GM12878 (cell line): ENCODE measurements around the gene MYRFL. TPM values are rescaled to one million over a fixed set of nuclear protein-coding genes. Genes with fewer than 3 reads are reported as not detected.

ENCODE experiments used
- ATAC-seq: fragments of 200-7000 bp; cut with Tn5 transposase; 3 replicates; pipeline ENCODE4 v1.9.1; 2020; ENCODE audit warnings: mild to moderate bottlenecking, moderate library complexity
- BruUV-seq: library from RNA; stranded (reverse); fragments of 400-500 nt; replicated peaks from 2 replicates; lab custom pipeline; 2021; lab: Mats Ljungman, UMichigan
- CTCF ChIA-PET: fragments of 300-600 bp; sonication (Branson Sonifier 250); formaldehyde crosslinking; extraction: SDS; loops from one replicate; lab custom pipeline; 2021; ENCODE audit warnings: inconsistent platforms; lab: Yijun Ruan, JAX
- POLR2A ChIA-PET: fragments of 350-600 bp; formaldehyde crosslinking; extraction: SDS; loops from one replicate; lab custom pipeline; 2021; ENCODE audit warnings: inconsistent platforms; lab: Charles Lee
- RAD21 ChIA-PET: fragments of 300-600 bp; sonication (Branson Sonifier 250); formaldehyde crosslinking; loops from one replicate; lab custom pipeline; 2023; ENCODE audit warnings: antibody characterized with exemption; ENCODE audit not compliant: unreplicated experiment; lab: Charles Lee
- SMC1A ChIA-PET: fragments of 300-600 bp; sonication (Branson Sonifier 250); formaldehyde crosslinking; loops from one replicate; lab custom pipeline; 2023; ENCODE audit not compliant: unreplicated experiment, uncharacterized antibody; lab: Charles Lee
- DNase-seq: peaks from one replicate; pipeline ENCODE4 v3.0.0-alpha.2; 2011; ENCODE audit warnings: low read depth, low spot score
- FAIRE-seq: peaks from 3 replicates; lab custom pipeline; 2011; peaks lifted over from hg19 to GRCh38; lab: Jason Lieb, UNC
- H2AFZ ChIP-seq: 2 replicates; pipeline ENCODE4 v1.6.0; 2011; ENCODE audit warnings: low read depth, low read length, control low read depth; ENCODE audit not compliant: control insufficient read depth
- H3K27ac ChIP-seq: 2 replicates; pipeline ENCODE4 v1.5.1; 2011; ENCODE audit warnings: control low read depth; ENCODE audit not compliant: control insufficient read depth, insufficient read depth
- H3K27me3 ChIP-seq, 2 experiments: replicated peaks in 1 of 2; 2 replicates each; pipeline versions ENCODE4 v1.6.0 to v1.6.1; 2011; ENCODE audit warnings: low read length in 1 of 2; ENCODE audit not compliant: control insufficient read depth in 2 of 2, insufficient read depth in 2 of 2
- H3K36me3 ChIP-seq, 2 experiments: 2 replicates each; pipeline ENCODE4 v1.5.1; 2011; ENCODE audit warnings: low read length in 1 of 2; ENCODE audit not compliant: control insufficient read depth in 2 of 2, insufficient read depth in 2 of 2
- H3K4me1 ChIP-seq: 2 replicates; pipeline ENCODE4 v1.6.1; 2011; ENCODE audit warnings: mild to moderate bottlenecking, low read length, moderate library complexity, mixed read lengths; ENCODE audit not compliant: control insufficient read depth, insufficient read depth
- H3K4me2 ChIP-seq: 2 replicates; pipeline ENCODE4 v1.6.0; 2011; ENCODE audit warnings: control low read depth; ENCODE audit not compliant: control insufficient read depth, insufficient read depth
- H3K4me3 ChIP-seq: fragments of 200-600 bp; sonication (generic); 2 replicates; pipeline ENCODE4 v1.5.1; 2016
- H3K79me2 ChIP-seq: 2 replicates; pipeline ENCODE4 v1.6.0; 2011; ENCODE audit warnings: low read length; ENCODE audit not compliant: control insufficient read depth, insufficient read depth
- H3K9ac ChIP-seq: 2 replicates; pipeline ENCODE4 v1.8.0; 2011; ENCODE audit warnings: low read length, control low read depth, mixed read lengths; ENCODE audit not compliant: control insufficient read depth, insufficient read depth
- H3K9me3 ChIP-seq: replicated peaks from 3 replicates; pipeline ENCODE4 v1.5.1; 2011; ENCODE audit warnings: mild to moderate bottlenecking, low read length; ENCODE audit not compliant: control insufficient read depth, insufficient read depth
- H4K20me1 ChIP-seq: 2 replicates; pipeline ENCODE4 v1.6.0; 2011; ENCODE audit not compliant: control insufficient read depth, insufficient read depth
- EED ChIP-seq: sonication (generic); IDR thresholded peaks from 2 replicates; pipeline ENCODE4 v1.6.1; 2016; ENCODE audit warnings: antibody characterized with exemption, low read depth
- ETV6 ChIP-seq, 2 experiments: fragments of 450-650 bp in 1 of 2; IDR thresholded peaks in 1 of 2; conservative IDR thresholded peaks in 1 of 2; 2 replicates each; pipeline ENCODE4 v1.6.1; 2014; ENCODE audit warnings: antibody characterized with exemption in 1 of 2, borderline replicate concordance in 1 of 2, low read depth in 1 of 2, mild to moderate bottlenecking in 1 of 2, moderate library complexity in 1 of 2
- GABPA ChIP-seq: IDR thresholded peaks from 2 replicates; pipeline ENCODE4 v1.6.1; 2014; ENCODE audit warnings: antibody characterized with exemption, low read depth, mild to moderate bottlenecking, inconsistent platforms
- NRF1 ChIP-seq: conservative IDR thresholded peaks from 2 replicates; pipeline ENCODE4 v1.6.1; 2011; ENCODE audit warnings: mild to moderate bottlenecking, low read depth, low read length, improper control_type of control experiment
- PML ChIP-seq: IDR thresholded peaks from 2 replicates; pipeline ENCODE4 v1.6.1; 2012; ENCODE audit warnings: low read length, inconsistent platforms
- SMARCA5 ChIP-seq: fragments of 450-650 bp; IDR thresholded peaks from 2 replicates; pipeline ENCODE4 v1.6.1; 2017; ENCODE audit warnings: mild to moderate bottlenecking
- SRF ChIP-seq, 2 experiments: IDR thresholded peaks; 2 replicates each; pipeline ENCODE4 v1.6.1; 2011; ENCODE audit warnings: low read depth in 2 of 2, low read length in 2 of 2, mild to moderate bottlenecking in 1 of 2, moderate library complexity in 1 of 2
- WGBS: methylation state at CpG from one replicate; pipeline ENCODE4 v1.1.6; 2016; ENCODE audit warnings: low lambda C conversion rate; ENCODE audit not compliant: insufficient replicate concordance, insufficient coverage; ENCODE audit errors: missing lambda C conversion rate; 5-methylcytosine and 5-hydroxymethylcytosine counted together
- in situ Hi-C: fragments of 300-500 bp; cut with MboI; formaldehyde crosslinking; loops from 9 replicates; pipeline ENCODE4 v1.14.3; 2018; ENCODE audit warnings: mixed read lengths
- intact Hi-C: fragments of 100-400 bp; cut with micrococcal nuclease; formaldehyde crosslinking; loops from one replicate; pipeline ENCODE4 v1.14.2; 2022; ENCODE audit not compliant: unreplicated experiment
- polyA plus RNA-seq, 11 experiments: library from polyadenylated mRNA; depleted of rRNA in 4 of 11; unstranded in 6 of 11; stranded (reverse) in 5 of 11; fragments of >200 nt; fragmentation: Nextera tagmentation in 4 of 11; fragmentation: Illumina TruSeq in 1 of 11; extraction: Ambion mirVana in 4 of 11; extraction: Trizol in 1 of 11; gene quantifications; 1 replicate in 1 of 11; 2 replicates in 10 of 11; pipeline versions ENCODE4 v1.2.1 to v1.2.3, GENCODE V29; 2011 to 2016; ENCODE audit warnings: inconsistent platforms in 2 of 11, missing spikeins in 2 of 11, low read depth in 1 of 11
- total RNA-seq, 4 experiments: library from RNA; depleted of rRNA in 3 of 4; stranded (reverse); fragments of >200 nt in 3 of 4; fragmentation: Illumina TruSeq in 1 of 4; extraction: Trizol in 1 of 4; gene quantifications; 2 replicates each; pipeline versions ENCODE4 v1.2.1 to v1.2.3, GENCODE V29; 2013 to 2021
- TF ChIP-seq, protein P1 (sequence below): fragments of 450-650 bp; conservative IDR thresholded peaks from 2 replicates; pipeline ENCODE4 v1.6.1; 2017; ENCODE audit warnings: mild to moderate bottlenecking, moderate library complexity

Gene MYRFL
- total and polyA plus RNA-seq, 10 of the 15 experiments (the other 5 are each of a cell fraction or from before 2014, with no cell fraction given) = 0.24 to 1.8 (median 0.64) TPM

DNA sequence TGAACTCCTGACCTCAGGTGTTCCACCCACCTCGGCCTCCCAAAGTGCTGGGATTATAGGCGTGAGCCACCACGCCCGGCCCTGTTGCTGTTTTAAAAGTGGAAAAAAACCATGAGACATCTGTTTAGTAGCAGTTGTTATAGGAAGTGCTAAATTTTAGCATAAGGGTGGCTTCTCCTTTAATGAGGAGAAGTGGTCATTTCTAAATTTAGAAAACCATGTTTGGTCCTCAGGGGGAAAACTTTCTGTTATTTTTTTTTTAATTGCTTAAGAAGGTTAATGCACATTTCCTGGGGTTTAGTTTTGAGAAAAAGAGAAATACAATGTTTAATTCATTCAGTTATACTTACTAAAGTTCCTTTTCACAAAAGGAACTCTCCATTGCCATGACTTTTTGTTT lies 102.1 kb downstream of the MYRFL start:
- TF ChIP-seq SMARCA5 (no peak), NRF1 (no peak), GABPA (no peak), ETV6 (conservative IDR thresholded peaks at IDR 0.05 in 1 of 2, IDR thresholded peaks at IDR 0.05 in 1 of 2; ENCODE audit: borderline replicate concordance in 1 of 2, low read depth in 1 of 2) (no peak), EED (no peak), PML (no peak), SRF (IDR thresholded peaks at IDR 0.05; ENCODE audit: low read depth in 2 of 2, low read length in 2 of 2) (no peak)
- TF ChIP-seq, protein P1, sequence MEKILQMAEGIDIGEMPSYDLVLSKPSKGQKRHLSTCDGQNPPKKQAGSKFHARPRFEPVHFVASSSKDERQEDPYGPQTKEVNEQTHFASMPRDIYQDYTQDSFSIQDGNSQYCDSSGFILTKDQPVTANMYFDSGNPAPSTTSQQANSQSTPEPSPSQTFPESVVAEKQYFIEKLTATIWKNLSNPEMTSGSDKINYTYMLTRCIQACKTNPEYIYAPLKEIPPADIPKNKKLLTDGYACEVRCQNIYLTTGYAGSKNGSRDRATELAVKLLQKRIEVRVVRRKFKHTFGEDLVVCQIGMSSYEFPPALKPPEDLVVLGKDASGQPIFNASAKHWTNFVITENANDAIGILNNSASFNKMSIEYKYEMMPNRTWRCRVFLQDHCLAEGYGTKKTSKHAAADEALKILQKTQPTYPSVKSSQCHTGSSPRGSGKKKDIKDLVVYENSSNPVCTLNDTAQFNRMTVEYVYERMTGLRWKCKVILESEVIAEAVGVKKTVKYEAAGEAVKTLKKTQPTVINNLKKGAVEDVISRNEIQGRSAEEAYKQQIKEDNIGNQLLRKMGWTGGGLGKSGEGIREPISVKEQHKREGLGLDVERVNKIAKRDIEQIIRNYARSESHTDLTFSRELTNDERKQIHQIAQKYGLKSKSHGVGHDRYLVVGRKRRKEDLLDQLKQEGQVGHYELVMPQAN = no peak
- TF ChIP-seq, all 136 proteins: peak for 0
- intact Hi-C loops = no loop called here
- RAD21 ChIA-PET = no interaction called here
- 39% methylated on average over 4 of the region's 4 CpGs for WGBS
- Histone ChIP-seq H3K79me2 (no peaks in the 10 kb centered on the region), H3K4me3 (no peak overlapping the region), H3K9ac (no peak overlapping the region), H3K36me3 (no peaks in the 10 kb centered on the region), H2AFZ (no peak overlapping the region), H4K20me1 (no peaks in the 10 kb centered on the region), H3K4me2 (no peak overlapping the region), H3K4me1 (no peaks in the 10 kb centered on the region), H3K27ac (no peak overlapping the region), H3K9me3 (no peaks in the 10 kb centered on the region), H3K27me3 (no peaks in the 10 kb centered on the region)
- in situ Hi-C loops = no loop called here
- CTCF ChIA-PET = no interaction called here
- BruUV-seq = no TSS peak
- SMC1A ChIA-PET = no interaction called here
- FAIRE-seq = no peak
- POLR2A ChIA-PET = no interaction called here
- no peak for ATAC-seq
- DNase-seq = no peak
